ENCODE results near the gene XRCC3. TPM values are rescaled to one million over a fixed set of nuclear protein-coding genes. Genes with fewer than 3 reads are reported as not detected.

The XRCC3 gene
- 24.7 and 32.0 TPM in 2 replicates for total RNA-seq

DNA sequence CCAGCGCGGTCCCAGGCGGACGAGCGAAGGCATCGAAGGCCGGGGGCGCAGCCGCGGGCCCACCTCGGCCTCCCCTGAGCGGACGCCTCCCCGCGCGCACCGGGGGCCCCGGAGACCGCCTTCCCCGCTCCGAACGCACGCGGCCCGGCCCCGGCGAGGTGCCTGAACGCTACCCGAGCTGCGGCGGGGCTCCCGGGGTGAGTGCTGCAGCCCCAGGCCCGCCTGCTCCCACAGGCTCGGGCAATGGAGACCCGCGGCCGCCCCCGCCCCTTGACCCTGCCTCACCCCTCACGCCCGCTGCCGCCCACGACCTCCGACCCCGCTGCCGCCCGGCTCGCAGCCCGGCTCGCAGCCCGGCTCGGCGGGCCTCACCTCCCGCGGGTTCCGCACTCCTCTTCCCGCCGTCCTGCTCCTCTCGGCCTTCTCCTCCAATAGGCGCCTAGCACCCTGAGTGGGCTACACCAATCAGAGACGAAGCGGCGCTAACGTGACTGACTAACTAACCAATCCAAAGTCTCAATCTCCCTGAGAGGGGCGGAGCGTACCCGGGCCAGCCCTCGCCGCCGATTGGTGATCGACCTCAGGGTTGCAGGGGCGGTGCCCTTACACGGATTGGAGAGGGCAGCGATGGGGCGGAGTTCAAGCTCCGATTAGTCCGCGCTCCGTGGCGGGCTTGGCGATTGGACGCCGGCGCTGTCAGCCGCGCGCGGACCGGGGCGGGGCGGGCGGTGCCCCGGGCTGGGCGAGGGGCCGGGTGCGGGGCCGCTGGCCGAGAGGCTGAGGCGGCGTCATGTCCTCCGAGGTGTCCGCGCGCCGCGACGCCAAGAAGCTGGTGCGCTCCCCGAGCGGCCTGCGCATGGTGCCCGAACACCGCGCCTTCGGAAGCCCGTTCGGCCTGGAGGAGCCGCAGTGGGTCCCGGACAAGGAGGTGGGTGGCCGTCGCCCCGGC is at the start of gene XRCC3, which contains the start of gene ZFYVE21:
TSS of gene XRCC3 (minus strand) at position 400 of the 949 bp plus-strand sequence. CDS start 4,364 bp downstream, outside the sequence.
TSS of gene ZFYVE21 (plus strand) at position 759 of the 949 bp plus-strand sequence. CDS start at position 791, 32 bp downstream.

Other genes with a start within 250 kb of the XRCC3 start
- gene CKB, start 192.6 kb downstream of the XRCC3 start, total RNA-seq: 1.7 and 2.7 TPM in 2 replicates
- 11.0 and 11.1 TPM in 2 replicates for gene TRMT61A, start 186.3 kb downstream of the XRCC3 start, total RNA-seq
- gene BAG5, start 152.8 kb downstream of the XRCC3 start, total RNA-seq: 21.3 and 27.7 TPM in 2 replicates
- gene COA8, start 152.5 kb downstream of the XRCC3 start, total RNA-seq: 34.7 and 39.6 TPM in 2 replicates
- 236 and 252 TPM in 2 replicates for gene KLC1, start 86.2 kb downstream of the XRCC3 start, total RNA-seq
- 77.7 and 90.2 TPM in 2 replicates for gene ZFYVE21, start 359 bp upstream of the XRCC3 start, total RNA-seq
- 10.3 and 11.9 TPM in 2 replicates for gene PPP1R13B, start 132.1 kb upstream of the XRCC3 start, total RNA-seq
- 0.69 and 1.00 TPM in 2 replicates for gene TDRD9, start 213.0 kb upstream of the XRCC3 start, total RNA-seq
- gene RD3L, start 227.1 kb upstream of the XRCC3 start, total RNA-seq: not detected in 2 replicates